ENCODE data around the gene SETD7.

Gene SETD7

DNA sequence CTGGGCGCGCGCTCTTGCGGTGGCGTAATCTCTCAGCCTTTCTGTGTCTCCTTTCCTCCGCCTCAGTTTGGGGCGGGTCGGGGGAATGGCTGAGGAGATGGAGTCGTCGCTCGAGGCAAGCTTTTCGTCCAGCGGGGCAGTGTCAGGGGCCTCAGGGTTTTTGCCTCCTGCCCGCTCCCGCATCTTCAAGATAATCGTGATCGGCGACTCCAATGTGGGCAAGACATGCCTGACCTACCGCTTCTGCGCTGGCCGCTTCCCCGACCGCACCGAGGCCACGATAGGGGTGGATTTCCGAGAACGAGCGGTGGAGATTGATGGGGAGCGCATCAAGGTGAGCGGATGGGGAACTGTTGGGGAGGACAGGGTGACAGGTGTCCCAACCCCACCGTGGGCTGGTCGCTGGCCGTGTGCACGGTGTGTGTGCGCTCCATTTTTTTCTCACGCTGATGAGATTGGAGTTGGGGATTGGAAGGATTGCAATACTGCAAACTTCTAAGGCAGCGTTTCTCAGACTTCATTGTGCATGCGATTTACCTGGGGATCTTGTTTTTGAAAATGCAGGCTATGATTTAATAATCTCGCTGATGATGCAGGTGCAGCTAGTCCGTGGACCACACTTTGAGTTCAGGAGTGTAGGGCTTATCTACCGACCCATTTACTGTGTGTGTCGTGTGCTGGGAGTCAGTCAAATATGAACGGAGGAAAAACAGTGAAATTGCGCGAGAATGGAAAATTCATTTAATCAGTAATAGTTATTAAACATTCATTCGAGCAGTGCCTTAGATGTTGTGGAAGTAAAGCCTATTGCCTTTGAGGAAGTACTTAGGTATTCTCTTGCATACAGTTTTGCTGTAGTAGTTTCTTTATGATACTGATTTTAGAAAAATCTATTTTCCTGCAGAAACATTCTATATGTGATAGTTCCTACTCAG is 101.6 kb downstream of the SETD7 start, which contains the start of gene RAB33B:
TSS of gene RAB33B (plus strand) at position 11 of the 935 bp plus-strand sequence. CDS start at position 86, 75 bp downstream.
- no peak for TF ChIP-seq ZNF70 (CRISPR knock-in tag; IDR thresholded peaks at IDR 0.05)
- TF ChIP-seq POU6F1 (CRISPR knock-in tag; IDR thresholded peaks at IDR 0.05; ENCODE audit: borderline replicate concordance, low read depth): no peak
- no peak for TF ChIP-seq ESRRG (CRISPR knock-in tag; IDR thresholded peaks at IDR 0.05)
- no peak for TF ChIP-seq ARNTL (CRISPR knock-in tag; IDR thresholded peaks at IDR 0.05; ENCODE audit: borderline replicate concordance, low read depth)
- TF ChIP-seq ZFP30 (CRISPR knock-in tag; IDR thresholded peaks at IDR 0.05): no peak
- TF ChIP-seq TOX (CRISPR knock-in tag; IDR thresholded peaks at IDR 0.05; ENCODE audit: borderline replicate concordance): no peak
- no peak for TF ChIP-seq BACH2 (CRISPR knock-in tag; IDR thresholded peaks at IDR 0.05; ENCODE audit: borderline replicate concordance)
- no peak for TF ChIP-seq ZNF8 (CRISPR knock-in tag; IDR thresholded peaks at IDR 0.05)
- no peak for TF ChIP-seq ZNF565 (CRISPR knock-in tag; conservative IDR thresholded peaks at IDR 0.05; ENCODE audit: low read depth)
- TF ChIP-seq RARB (CRISPR knock-in tag; IDR thresholded peaks at IDR 0.05): no peak
- TF ChIP-seq, protein P1, sequence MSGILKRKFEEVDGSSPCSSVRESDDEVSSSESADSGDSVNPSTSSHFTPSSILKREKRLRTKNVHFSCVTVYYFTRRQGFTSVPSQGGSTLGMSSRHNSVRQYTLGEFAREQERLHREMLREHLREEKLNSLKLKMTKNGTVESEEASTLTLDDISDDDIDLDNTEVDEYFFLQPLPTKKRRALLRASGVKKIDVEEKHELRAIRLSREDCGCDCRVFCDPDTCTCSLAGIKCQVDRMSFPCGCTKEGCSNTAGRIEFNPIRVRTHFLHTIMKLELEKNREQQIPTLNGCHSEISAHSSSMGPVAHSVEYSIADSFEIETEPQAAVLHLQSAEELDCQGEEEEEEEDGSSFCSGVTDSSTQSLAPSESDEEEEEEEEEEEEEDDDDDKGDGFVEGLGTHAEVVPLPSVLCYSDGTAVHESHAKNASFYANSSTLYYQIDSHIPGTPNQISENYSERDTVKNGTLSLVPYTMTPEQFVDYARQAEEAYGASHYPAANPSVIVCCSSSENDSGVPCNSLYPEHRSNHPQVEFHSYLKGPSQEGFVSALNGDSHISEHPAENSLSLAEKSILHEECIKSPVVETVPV (CRISPR knock-in tag; IDR thresholded peaks at IDR 0.05): no peak
- no peak for TF ChIP-seq OSR1 (CRISPR knock-in tag; IDR thresholded peaks at IDR 0.05)
- TF ChIP-seq TCF4 (CRISPR knock-in tag; IDR thresholded peaks at IDR 0.05; ENCODE audit: borderline replicate concordance): no peak
- TF ChIP-seq, protein P2, sequence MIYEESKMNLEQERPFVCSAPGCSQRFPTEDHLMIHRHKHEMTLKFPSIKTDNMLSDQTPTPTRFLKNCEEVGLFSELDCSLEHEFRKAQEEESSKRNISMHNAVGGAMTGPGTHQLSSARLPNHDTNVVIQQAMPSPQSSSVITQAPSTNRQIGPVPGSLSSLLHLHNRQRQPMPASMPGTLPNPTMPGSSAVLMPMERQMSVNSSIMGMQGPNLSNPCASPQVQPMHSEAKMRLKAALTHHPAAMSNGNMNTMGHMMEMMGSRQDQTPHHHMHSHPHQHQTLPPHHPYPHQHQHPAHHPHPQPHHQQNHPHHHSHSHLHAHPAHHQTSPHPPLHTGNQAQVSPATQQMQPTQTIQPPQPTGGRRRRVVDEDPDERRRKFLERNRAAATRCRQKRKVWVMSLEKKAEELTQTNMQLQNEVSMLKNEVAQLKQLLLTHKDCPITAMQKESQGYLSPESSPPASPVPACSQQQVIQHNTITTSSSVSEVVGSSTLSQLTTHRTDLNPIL (CRISPR knock-in tag; IDR thresholded peaks at IDR 0.05; ENCODE audit: low read depth): no peak
- no peak for TF ChIP-seq TSHZ2 (CRISPR knock-in tag; IDR thresholded peaks at IDR 0.05)
- no peak for TF ChIP-seq CSDC2 (CRISPR knock-in tag; IDR thresholded peaks at IDR 0.05)
- no peak for TF ChIP-seq PPARA (CRISPR knock-in tag; IDR thresholded peaks at IDR 0.05; ENCODE audit: borderline replicate concordance)
- TF ChIP-seq PATZ1 (CRISPR knock-in tag; IDR thresholded peaks at IDR 0.05; ENCODE audit: borderline replicate concordance): no peak
- ATAC-seq: peak; percentile 4

GRCh38 chr4:139453371-139454110 is 102.5 kb downstream of the SETD7 start:
- ATAC-seq: peak; percentile 93
- no peak for TF ChIP-seq ZNF8 (CRISPR knock-in tag; IDR thresholded peaks at IDR 0.05)
- peak; percentile 48; the same call in 1 of the 2 replicates for TF ChIP-seq CSDC2 (CRISPR knock-in tag; IDR thresholded peaks at IDR 0.05)
- no peak for TF ChIP-seq TCF4 (CRISPR knock-in tag; IDR thresholded peaks at IDR 0.05; ENCODE audit: borderline replicate concordance)
- no peak for TF ChIP-seq ARNTL (CRISPR knock-in tag; IDR thresholded peaks at IDR 0.05; ENCODE audit: borderline replicate concordance, low read depth)
- TF ChIP-seq ZFP3 (CRISPR knock-in tag; IDR thresholded peaks at IDR 0.05): peak; percentile 69; the same call in 1 of the 2 replicates
- no peak for TF ChIP-seq RARB (CRISPR knock-in tag; IDR thresholded peaks at IDR 0.05)
- TF ChIP-seq TOX (CRISPR knock-in tag; IDR thresholded peaks at IDR 0.05; ENCODE audit: borderline replicate concordance): no peak
- TF ChIP-seq SNAI2 (CRISPR knock-in tag; IDR thresholded peaks at IDR 0.05): no peak
- TF ChIP-seq ZC3H10 (CRISPR knock-in tag; IDR thresholded peaks at IDR 0.05): no peak
- 0 out of 2 replicates have a peak, but pooled peaks have one; percentile 19 for TF ChIP-seq GLIS3 (CRISPR knock-in tag; IDR thresholded peaks at IDR 0.05)
- no peak for TF ChIP-seq POU6F1 (CRISPR knock-in tag; IDR thresholded peaks at IDR 0.05; ENCODE audit: borderline replicate concordance, low read depth)
- no peak for TF ChIP-seq TSHZ2 (CRISPR knock-in tag; IDR thresholded peaks at IDR 0.05)
